Measurements from ENCODE around the gene WWTR1. TPM values are rescaled to one million over a fixed set of nuclear protein-coding genes. Genes with fewer than 3 reads are reported as not detected.

Gene WWTR1
- total and polyA plus RNA-seq, 4 donors = 4.5 to 11.8 (median 9.0) TPM

GRCh38 chr3:149611149-149611548 lies 46.7 kb downstream of the WWTR1 start:
- H3K27me3 ChIP-seq (ENCODE audit: control insufficient read depth in 4 of 4, insufficient read depth in 4 of 4, low read length in 3 of 4) = no peaks in the 10 kb centered on the region
- no peak overlapping the region for H3K27ac ChIP-seq (ENCODE audit: low read depth in 1 of 2, low read length in 2 of 2)
- H3K9me3 ChIP-seq (ENCODE audit: control insufficient read depth in 4 of 4, low read length in 3 of 4) = no peaks in the 10 kb centered on the region
- no peaks in the 10 kb centered on the region for H3K36me3 ChIP-seq (ENCODE audit: control insufficient read depth in 4 of 4, insufficient read depth in 3 of 4, low read depth in 1 of 4, low read length in 3 of 4)
- H3K4me1 ChIP-seq (ENCODE audit: control insufficient read depth in 4 of 4, insufficient read depth in 4 of 4, low read length in 3 of 4) = peaks cover 6 to 18% (median 10%) of the 10 kb centered on the region in 4 donors
- H3K9ac ChIP-seq (ENCODE audit: low read depth in 1 of 2, low read length in 2 of 2) = no peak overlapping the region
- no peak for TF ChIP-seq EGR1 (IDR thresholded peaks at IDR 0.05; ENCODE audit: low read depth in 2 of 2)
- TF ChIP-seq NR2F2 (IDR thresholded peaks at IDR 0.05) = no peak
- no peak for TF ChIP-seq REST (IDR thresholded peaks at IDR 0.05)
- TF ChIP-seq MAX (IDR thresholded peaks at IDR 0.05) = no peak
- no peak for TF ChIP-seq SP1 (IDR thresholded peaks at IDR 0.05)
- TF ChIP-seq YY1 (IDR thresholded peaks at IDR 0.05) = no peak
- TF ChIP-seq FOXA1 (IDR thresholded peaks at IDR 0.05) = no peak
- TF ChIP-seq FOXA2 (IDR thresholded peaks at IDR 0.05) = no peak
- no peak for TF ChIP-seq ATF3 (IDR thresholded peaks at IDR 0.05)
- no peak for TF ChIP-seq RXRA (IDR thresholded peaks at IDR 0.05)
- no peak for TF ChIP-seq RAD21 (IDR thresholded peaks at IDR 0.05)
- TF ChIP-seq TAF1 (conservative IDR thresholded peaks at IDR 0.05) = no peak
- no peak for TF ChIP-seq HNF4G (IDR thresholded peaks at IDR 0.05)
- no peak for TF ChIP-seq JUND (IDR thresholded peaks at IDR 0.05)
- no peak for TF ChIP-seq GABPA (IDR thresholded peaks at IDR 0.05 in 1 of 2, conservative IDR thresholded peaks at IDR 0.05 in 1 of 2)
- no peak for TF ChIP-seq CTCF (IDR thresholded peaks at IDR 0.05; ENCODE audit: low read depth, low read length, missing input control)
- no peak for TF ChIP-seq HNF4A (conservative IDR thresholded peaks at IDR 0.05)
- no peak for TF ChIP-seq ZBTB33 (IDR thresholded peaks at IDR 0.05)
- DNase-seq (ENCODE audit: low spot score) = no peak
- H3K4me3 ChIP-seq (ENCODE audit: low read depth in 1 of 3, low read length in 3 of 3) = no peak overlapping the region
- WGBS = 93% methylated on average over 2 of the region's 2 CpGs

Data from liver (tissue), 9 donors.